ENCODE measurements around the gene PIP5K1B.

The PIP5K1B gene

DNA sequence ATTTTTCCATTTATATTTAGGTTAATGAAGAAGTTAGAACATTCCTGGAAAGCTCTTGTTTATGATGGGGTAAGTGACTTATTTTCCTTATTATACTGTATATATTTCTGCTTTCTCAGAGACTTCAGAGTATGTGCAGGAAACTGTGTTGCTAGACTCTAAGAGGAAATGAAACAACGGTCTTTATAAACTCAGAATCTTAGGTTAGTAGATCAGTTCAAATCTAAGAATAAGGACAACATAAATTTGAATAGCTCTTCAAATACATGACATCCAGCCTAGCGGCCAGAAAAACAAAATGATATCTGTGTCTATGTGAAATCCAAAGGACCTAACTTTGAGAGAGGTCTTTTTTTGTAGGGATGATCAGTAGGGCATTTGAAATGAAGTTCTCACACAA is 214.6 kb downstream of the PIP5K1B start:
- DNase-seq = no peak

DNA sequence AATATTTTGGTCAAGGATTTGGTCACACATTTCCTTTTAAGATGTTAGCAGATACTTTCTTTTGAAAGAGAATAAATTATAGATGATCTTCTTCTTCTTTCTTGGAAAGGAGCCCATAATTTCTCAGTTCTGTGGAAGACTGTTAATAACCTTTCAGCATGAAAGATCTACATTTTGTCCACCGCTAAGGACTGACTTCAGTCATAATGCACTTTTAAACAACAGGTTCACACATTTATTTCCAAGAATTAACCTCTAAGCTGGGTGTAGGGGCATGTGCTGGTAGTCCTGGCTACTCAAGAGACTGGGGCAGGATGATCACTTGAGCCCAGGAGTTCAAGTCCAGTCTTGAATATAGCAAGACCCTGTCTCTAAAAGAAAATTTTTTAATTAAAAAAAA is 215.9 kb downstream of the PIP5K1B start:
- DNase-seq = no peak

GRCh38 chr9:68923480-68923879 is 218.4 kb downstream of the PIP5K1B start:
- DNase-seq = no peak

- DNase-seq = no peak
These were observed 220.1 kb downstream of the PIP5K1B start for GRCh38 chr9:68925175-68925574.

GRCh38 chr9:68927165-68927564 is 222.1 kb downstream of the PIP5K1B start:
- no peak for DNase-seq

DNA sequence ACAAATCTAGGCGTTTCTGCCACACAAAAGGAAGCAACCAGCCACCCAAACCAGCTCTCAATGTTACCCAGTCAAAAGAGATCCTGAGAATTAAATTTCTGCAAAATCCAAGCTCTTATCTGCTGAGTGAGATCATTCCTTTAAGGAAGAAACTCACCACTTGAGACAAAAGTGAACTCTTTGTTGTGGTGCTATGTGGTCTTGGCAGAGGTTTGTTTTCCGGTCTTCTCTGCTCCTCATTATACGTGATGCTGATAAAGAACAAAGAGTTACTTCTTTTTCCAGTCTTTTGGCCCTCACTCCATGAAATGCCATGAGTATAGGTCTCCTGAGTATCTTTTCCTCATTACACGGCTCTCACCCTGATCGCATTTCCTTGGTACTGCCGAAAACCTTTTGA is 226.8 kb downstream of the PIP5K1B start:
- DNase-seq = no peak

DNA sequence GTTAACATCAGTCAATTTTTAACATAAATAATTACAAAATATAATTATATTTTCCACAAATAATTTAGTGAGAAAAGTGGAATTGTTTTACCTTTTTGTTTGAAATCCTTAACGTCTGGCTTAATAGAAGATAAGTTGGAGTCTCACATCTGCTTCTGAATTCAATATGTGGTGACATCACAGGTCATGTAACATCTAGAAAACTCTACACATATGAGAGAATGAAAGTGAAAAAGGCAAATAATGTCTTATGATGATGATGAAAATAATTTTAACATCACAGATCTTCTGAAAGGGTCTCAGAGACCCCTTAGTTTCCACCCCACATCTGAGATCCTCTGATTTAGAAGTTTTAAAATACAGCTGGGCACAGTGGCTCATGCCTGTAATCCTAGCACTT is 227.4 kb downstream of the PIP5K1B start:
- DNase-seq = no peak

DNA sequence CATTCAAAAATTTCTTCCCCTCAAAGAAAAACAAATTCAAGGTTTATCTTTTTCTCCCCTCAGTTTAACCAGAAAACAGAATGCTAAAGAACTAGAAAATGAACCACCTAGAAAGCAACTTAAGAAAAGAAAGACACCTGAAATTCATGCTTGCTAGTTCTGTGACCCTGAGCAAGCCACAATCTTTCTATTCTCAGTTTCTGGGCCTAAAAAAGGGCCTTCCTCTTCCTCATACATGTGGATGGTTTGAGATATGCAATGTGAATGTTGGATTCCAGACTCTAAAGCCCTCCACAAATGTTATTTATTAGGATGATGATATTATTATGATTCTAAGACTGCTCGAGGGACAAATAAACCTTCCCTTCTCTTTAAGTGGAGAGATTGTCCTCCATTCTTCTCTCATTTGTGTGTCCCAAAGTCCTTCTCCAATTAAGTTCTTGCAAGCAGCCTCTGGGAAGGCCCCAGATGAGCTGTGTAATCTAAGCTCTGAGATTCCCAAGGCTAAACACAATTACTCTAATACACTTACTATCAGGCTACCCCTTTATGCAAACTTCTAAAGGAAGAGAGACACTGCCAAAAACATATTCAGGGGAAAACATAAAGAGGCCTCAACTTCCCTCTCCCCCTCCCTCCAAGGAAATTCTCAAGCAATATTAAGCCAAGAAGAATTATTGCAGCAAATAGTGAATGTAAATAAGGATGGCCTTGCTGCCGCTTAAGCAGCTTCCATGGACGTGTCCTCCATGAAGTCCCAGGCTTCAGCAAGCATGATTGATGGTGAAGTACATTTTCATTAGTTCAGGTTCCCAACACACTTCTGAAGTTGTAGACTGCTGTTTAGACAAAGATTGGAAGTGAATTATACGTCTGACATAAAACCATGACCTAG is 228.6 kb downstream of the PIP5K1B start:
- no peak for DNase-seq

DNA sequence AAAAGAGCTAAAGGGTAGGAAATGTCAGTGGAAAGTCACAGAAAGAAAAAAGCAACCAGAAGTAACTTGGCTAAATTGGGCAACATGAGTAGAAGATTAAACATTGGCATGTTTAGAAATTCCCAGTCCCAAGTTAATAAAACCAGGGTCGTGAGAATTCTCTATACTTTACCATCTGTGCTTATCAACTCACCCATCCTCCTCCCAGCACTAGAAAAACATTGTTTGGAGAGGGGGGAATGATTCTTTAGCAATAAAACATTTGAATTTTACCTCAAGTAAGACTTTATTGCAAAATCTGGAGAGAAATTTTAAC is 229.2 kb downstream of the PIP5K1B start:
- DNase-seq = no peak

DNA sequence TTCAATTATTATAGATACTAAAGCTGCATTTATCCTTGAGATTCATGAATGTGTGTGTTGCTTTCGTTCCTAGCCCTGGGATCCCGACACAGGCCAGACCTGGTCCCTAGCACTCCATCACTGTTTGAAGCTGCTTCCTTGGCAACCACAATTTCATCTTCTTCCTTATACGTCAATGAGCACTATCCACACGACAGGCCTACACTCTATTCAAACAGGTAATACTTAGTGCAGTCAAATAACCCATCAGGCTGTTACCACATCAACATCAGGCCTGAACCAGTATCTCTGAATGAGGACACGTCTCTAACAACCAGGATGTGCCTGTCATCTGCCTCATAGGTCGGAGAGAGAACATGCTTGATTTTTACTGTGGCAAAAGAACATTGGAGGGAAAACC is 235.5 kb downstream of the PIP5K1B start:
- DNase-seq = no peak

DNA sequence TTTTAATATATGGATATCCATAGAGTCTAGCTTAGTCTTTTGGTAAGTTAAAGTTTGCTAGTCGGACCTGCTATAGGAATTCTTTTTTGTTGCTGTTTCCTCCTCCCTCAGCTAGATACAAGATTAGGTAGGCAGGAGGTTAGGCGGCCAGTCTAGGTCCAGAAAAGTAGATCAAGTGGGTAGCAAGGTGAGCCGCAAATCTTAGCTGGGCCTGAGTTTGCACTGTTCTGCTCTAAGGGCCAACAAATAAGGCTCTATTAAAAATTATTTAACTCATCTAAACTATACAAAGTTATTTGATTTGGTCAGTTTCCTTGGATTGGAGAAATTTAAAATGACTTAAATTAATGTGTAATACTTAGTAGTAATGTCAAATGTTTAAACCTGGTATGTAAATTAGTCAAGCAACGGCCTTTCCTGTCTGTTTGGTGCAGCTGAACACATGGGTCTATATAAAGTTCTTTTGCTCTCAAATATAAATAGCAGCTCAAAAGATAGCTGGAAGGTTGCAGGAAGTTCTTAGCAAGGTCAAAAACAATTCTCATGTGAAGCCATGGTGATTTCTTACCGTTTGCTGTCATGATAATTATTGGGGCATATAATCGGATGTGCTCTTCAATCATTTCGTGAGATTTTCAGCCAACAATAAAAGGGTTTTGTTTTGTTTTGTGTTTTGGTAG is 236.9 kb downstream of the PIP5K1B start:
- DNase-seq = no peak

DNA sequence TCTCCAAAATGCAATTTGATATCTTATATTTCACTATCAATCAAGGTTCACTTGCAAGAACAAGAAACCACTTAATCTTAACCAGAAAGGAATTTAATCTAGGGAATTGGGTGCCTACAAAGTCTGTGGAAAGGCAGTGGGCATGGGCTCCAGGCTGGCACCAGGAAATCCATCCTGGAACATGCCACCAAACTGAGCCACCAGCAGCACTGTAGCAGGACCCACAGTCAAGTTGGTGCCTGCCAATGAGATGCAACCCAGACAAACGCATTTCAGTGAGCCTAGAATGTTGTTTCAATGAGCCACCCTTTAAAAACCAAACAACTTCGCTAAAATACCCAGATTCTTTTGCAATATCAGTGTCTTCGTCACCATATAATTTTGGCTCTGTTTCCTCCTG is 237.8 kb downstream of the PIP5K1B start:
- no peak for DNase-seq

DNA sequence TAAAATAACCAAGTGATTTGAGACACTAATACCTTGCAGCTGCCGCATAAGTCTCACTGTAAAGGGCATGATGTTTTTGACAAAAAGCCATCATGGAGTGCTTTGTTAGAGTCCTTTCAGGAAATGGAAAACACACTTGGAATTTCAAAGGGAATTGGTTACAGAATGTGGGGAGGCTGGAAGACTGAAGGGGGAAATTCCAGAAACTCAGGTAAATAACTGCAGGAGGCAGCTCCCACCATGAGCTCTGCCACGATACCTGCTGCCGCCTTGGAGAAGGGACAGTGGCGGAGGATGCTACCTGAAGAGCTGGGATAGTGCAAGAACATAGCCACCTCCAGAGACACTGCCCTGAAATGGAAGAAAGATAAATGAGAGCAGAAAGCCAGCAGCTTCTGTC is 242.0 kb downstream of the PIP5K1B start:
- DNase-seq = no peak

GRCh38 chr9:68947842-68948569 is 243.0 kb downstream of the PIP5K1B start:
- no peak for DNase-seq

- DNase-seq = peak; percentile 12
These were observed 244.4 kb downstream of the PIP5K1B start for GRCh38 chr9:68949271-68950000.

DNA sequence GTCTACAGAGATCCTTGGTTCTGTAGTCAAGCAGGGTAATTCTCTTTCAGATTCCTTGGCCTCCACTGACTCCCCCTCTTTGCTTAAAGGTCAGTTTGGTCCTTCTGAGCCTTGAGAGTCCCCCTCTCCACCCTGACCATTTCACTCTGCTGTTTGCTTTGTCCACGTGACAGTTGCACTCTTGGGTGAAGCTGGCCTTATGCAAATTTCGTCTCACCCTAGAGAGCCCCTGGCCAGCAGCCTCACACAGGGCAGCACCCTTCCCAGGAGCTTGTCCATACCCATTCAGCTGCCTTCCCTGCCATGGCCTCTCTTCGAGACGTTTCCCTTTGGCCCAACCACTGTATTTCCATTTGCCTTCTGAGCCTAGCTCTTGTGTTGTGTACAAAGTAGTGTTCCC is 245.1 kb downstream of the PIP5K1B start:
- no peak for DNase-seq

GRCh38 chr9:68950689-68951088 is 245.6 kb downstream of the PIP5K1B start:
- no peak for DNase-seq

- DNase-seq = no peak
These were observed 247.0 kb downstream of the PIP5K1B start for GRCh38 chr9:68951879-68952659.

GRCh38 chr9:68953771-68954170 is 248.7 kb downstream of the PIP5K1B start:
- no peak for DNase-seq

GRCh38 chr9:68955330-68955729 is 250.3 kb downstream of the PIP5K1B start:
- DNase-seq = no peak

- DNase-seq = no peak
These were observed 252.4 kb downstream of the PIP5K1B start for GRCh38 chr9:68957479-68957878.

GRCh38 chr9:68961587-68961986 is 256.5 kb downstream of the PIP5K1B start:
- DNase-seq = no peak

Data from fibroblast of skin of abdomen (primary cell).